GM12878 (cell line): ENCODE results near the gene APOBEC3H. TPM values are rescaled to one million over a fixed set of nuclear protein-coding genes. Genes with fewer than 3 reads are reported as not detected.
A peak's percentile ranks its signal among the peaks of the same experiment; 100 is the strongest.
"Not testable (repeated sequence)": the region's sequence is repeated elsewhere in the genome, so short reads cannot be mapped to it uniquely, and the experiment has no call there.

Experiments
- ATAC-seq: fragments of 200-7000 bp; cut with Tn5 transposase; 3 replicates; pipeline ENCODE4 v1.9.1; 2020; ENCODE audit warnings: mild to moderate bottlenecking, moderate library complexity
- BruUV-seq: library from RNA; stranded (reverse); fragments of 400-500 nt; replicated peaks from 2 replicates; lab custom pipeline; 2021; lab: Mats Ljungman, UMichigan
- CTCF ChIA-PET: fragments of 300-600 bp; sonication (Branson Sonifier 250); formaldehyde crosslinking; extraction: SDS; loops from one replicate; lab custom pipeline; 2021; ENCODE audit warnings: inconsistent platforms; lab: Yijun Ruan, JAX
- POLR2A ChIA-PET: fragments of 350-600 bp; formaldehyde crosslinking; extraction: SDS; loops from one replicate; lab custom pipeline; 2021; ENCODE audit warnings: inconsistent platforms; lab: Charles Lee
- RAD21 ChIA-PET: fragments of 300-600 bp; sonication (Branson Sonifier 250); formaldehyde crosslinking; loops from one replicate; lab custom pipeline; 2023; ENCODE audit warnings: antibody characterized with exemption; ENCODE audit not compliant: unreplicated experiment; lab: Charles Lee
- SMC1A ChIA-PET: fragments of 300-600 bp; sonication (Branson Sonifier 250); formaldehyde crosslinking; loops from one replicate; lab custom pipeline; 2023; ENCODE audit not compliant: unreplicated experiment, uncharacterized antibody; lab: Charles Lee
- DNase-seq: peaks from one replicate; pipeline ENCODE4 v3.0.0-alpha.2; 2011; ENCODE audit warnings: low read depth, low spot score
- FAIRE-seq: peaks from 3 replicates; lab custom pipeline; 2011; peaks lifted over from hg19 to GRCh38; lab: Jason Lieb, UNC
- H2AFZ ChIP-seq: 2 replicates; pipeline ENCODE4 v1.6.0; 2011; ENCODE audit warnings: low read depth, low read length, control low read depth; ENCODE audit not compliant: control insufficient read depth
- H3K27ac ChIP-seq: 2 replicates; pipeline ENCODE4 v1.5.1; 2011; ENCODE audit warnings: control low read depth; ENCODE audit not compliant: control insufficient read depth, insufficient read depth
- H3K27me3 ChIP-seq, 2 experiments: replicated peaks in 1 of 2; 2 replicates each; pipeline versions ENCODE4 v1.6.0 to v1.6.1; 2011; ENCODE audit warnings: low read length in 1 of 2; ENCODE audit not compliant: control insufficient read depth in 2 of 2, insufficient read depth in 2 of 2
- H3K36me3 ChIP-seq, 2 experiments: 2 replicates each; pipeline ENCODE4 v1.5.1; 2011; ENCODE audit warnings: low read length in 1 of 2; ENCODE audit not compliant: control insufficient read depth in 2 of 2, insufficient read depth in 2 of 2
- H3K4me1 ChIP-seq: 2 replicates; pipeline ENCODE4 v1.6.1; 2011; ENCODE audit warnings: mild to moderate bottlenecking, low read length, moderate library complexity, mixed read lengths; ENCODE audit not compliant: control insufficient read depth, insufficient read depth
- H3K4me2 ChIP-seq: 2 replicates; pipeline ENCODE4 v1.6.0; 2011; ENCODE audit warnings: control low read depth; ENCODE audit not compliant: control insufficient read depth, insufficient read depth
- H3K4me3 ChIP-seq: fragments of 200-600 bp; sonication (generic); 2 replicates; pipeline ENCODE4 v1.5.1; 2016
- H3K79me2 ChIP-seq: 2 replicates; pipeline ENCODE4 v1.6.0; 2011; ENCODE audit warnings: low read length; ENCODE audit not compliant: control insufficient read depth, insufficient read depth
- H3K9ac ChIP-seq: 2 replicates; pipeline ENCODE4 v1.8.0; 2011; ENCODE audit warnings: low read length, control low read depth, mixed read lengths; ENCODE audit not compliant: control insufficient read depth, insufficient read depth
- H3K9me3 ChIP-seq: replicated peaks from 3 replicates; pipeline ENCODE4 v1.5.1; 2011; ENCODE audit warnings: mild to moderate bottlenecking, low read length; ENCODE audit not compliant: control insufficient read depth, insufficient read depth
- H4K20me1 ChIP-seq: 2 replicates; pipeline ENCODE4 v1.6.0; 2011; ENCODE audit not compliant: control insufficient read depth, insufficient read depth
- IKZF2 ChIP-seq, 2 experiments: fragments of 450-650 bp; IDR thresholded peaks; 2 replicates each; pipeline ENCODE4 v1.6.1; 2017; ENCODE audit warnings: mild to moderate bottlenecking in 2 of 2, moderate library complexity in 2 of 2
- MEF2B ChIP-seq: fragments of 450-650 bp; IDR thresholded peaks from 2 replicates; pipeline ENCODE4 v1.6.1; 2018; ENCODE audit warnings: mild to moderate bottlenecking, moderate library complexity; ENCODE audit not compliant: partially characterized antibody, poor library complexity, severe bottlenecking
- POLR2A ChIP-seq: IDR thresholded peaks from 2 replicates; pipeline ENCODE4 v1.6.1; 2011; ENCODE audit warnings: low read depth, mild to moderate bottlenecking, low read length
- POU2F2 ChIP-seq: IDR thresholded peaks from 3 replicates; pipeline ENCODE4 v1.6.1; 2011; ENCODE audit warnings: low read depth, mild to moderate bottlenecking, low read length, borderline replicate concordance
- WGBS: methylation state at CpG from one replicate; pipeline ENCODE4 v1.1.6; 2016; ENCODE audit warnings: low lambda C conversion rate; ENCODE audit not compliant: insufficient replicate concordance, insufficient coverage; ENCODE audit errors: missing lambda C conversion rate; 5-methylcytosine and 5-hydroxymethylcytosine counted together
- in situ Hi-C: fragments of 300-500 bp; cut with MboI; formaldehyde crosslinking; loops from 9 replicates; pipeline ENCODE4 v1.14.3; 2018; ENCODE audit warnings: mixed read lengths
- intact Hi-C: fragments of 100-400 bp; cut with micrococcal nuclease; formaldehyde crosslinking; loops from one replicate; pipeline ENCODE4 v1.14.2; 2022; ENCODE audit not compliant: unreplicated experiment
- polyA plus RNA-seq, 11 experiments: library from polyadenylated mRNA; depleted of rRNA in 4 of 11; unstranded in 6 of 11; stranded (reverse) in 5 of 11; fragments of >200 nt; fragmentation: Nextera tagmentation in 4 of 11; fragmentation: Illumina TruSeq in 1 of 11; extraction: Ambion mirVana in 4 of 11; extraction: Trizol in 1 of 11; gene quantifications; 1 replicate in 1 of 11; 2 replicates in 10 of 11; pipeline versions ENCODE4 v1.2.1 to v1.2.3, GENCODE V29; 2011 to 2016; ENCODE audit warnings: inconsistent platforms in 2 of 11, missing spikeins in 2 of 11, low read depth in 1 of 11
- total RNA-seq, 4 experiments: library from RNA; depleted of rRNA in 3 of 4; stranded (reverse); fragments of >200 nt in 3 of 4; fragmentation: Illumina TruSeq in 1 of 4; extraction: Trizol in 1 of 4; gene quantifications; 2 replicates each; pipeline versions ENCODE4 v1.2.1 to v1.2.3, GENCODE V29; 2013 to 2021
- TF ChIP-seq, protein P1 (sequence below): fragments of 450-650 bp; IDR thresholded peaks from 2 replicates; pipeline ENCODE4 v1.6.1; 2016; ENCODE audit warnings: mild to moderate bottlenecking

The APOBEC3H gene
- total and polyA plus RNA-seq, 10 of the 15 experiments (the other 5 are each of a cell fraction or from before 2014, with no cell fraction given), result 7.5 to 23.0 (median 14.8) TPM

DNA sequence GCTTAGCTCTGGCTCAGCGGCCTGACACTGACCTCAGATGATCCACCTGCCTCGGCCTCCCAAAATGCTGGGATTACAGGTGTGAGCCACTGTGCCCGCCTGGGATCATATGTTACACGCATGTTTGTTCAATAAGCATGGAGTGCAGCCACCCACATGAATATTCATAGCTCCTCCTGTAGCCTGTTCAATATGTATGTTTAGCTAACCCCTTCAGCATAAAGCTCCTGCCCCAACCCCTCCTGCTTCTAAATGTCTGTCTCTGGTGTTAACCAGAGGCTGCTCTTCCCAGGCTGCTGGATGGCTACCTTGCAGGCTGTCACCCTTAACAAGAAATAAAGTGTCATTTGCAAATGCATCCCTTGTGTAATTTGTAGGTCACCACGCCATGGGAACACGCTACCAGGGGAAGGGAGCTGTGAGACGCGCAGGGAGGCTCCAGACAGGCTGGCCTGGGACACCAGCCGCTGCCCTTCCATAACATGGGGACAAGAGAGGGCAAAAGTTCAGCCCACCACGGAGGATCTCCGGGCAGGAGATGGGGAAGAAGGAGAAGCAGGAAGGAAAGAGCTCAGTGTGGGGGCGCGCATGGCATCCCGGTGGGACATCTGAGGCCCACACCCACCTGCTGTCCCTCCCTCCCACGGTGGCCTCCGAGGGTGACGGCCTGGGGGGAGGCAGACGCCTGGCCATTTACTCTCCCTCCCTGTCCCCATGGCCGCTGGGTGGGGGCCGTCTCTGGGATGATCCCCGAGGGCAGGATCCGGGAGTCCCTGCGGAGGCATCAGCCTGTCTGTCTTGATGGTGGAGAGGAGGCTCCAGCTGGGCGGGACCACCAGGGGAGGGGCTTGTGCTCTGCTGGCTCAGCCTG is 20.7 kb upstream of the APOBEC3H start:
- Histone ChIP-seq H3K4me2 (peak overlapping the region; percentile 60), H3K27ac (peak overlapping the region; percentile 44), H3K79me2 (peaks cover 34% of the 10 kb centered on the region)
- in situ Hi-C loops, BruUV-seq, H4K20me1 ChIP-seq, H2AFZ ChIP-seq: not testable (repeated sequence)
- SMC1A ChIA-PET, result interaction anchor here (1.0 to 5.3 kb wide), 4 partner anchors 10 to 39 kb away, joined by 3 to 44 read pairs (median 3); partner anchors contain the start of gene APOBEC3H
- TF ChIP-seq, protein P1, sequence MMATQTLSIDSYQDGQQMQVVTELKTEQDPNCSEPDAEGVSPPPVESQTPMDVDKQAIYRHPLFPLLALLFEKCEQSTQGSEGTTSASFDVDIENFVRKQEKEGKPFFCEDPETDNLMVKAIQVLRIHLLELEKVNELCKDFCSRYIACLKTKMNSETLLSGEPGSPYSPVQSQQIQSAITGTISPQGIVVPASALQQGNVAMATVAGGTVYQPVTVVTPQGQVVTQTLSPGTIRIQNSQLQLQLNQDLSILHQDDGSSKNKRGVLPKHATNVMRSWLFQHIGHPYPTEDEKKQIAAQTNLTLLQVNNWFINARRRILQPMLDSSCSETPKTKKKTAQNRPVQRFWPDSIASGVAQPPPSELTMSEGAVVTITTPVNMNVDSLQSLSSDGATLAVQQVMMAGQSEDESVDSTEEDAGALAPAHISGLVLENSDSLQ, result peak; percentile 52; the same call in 1 of the 2 replicates
- TF ChIP-seq POLR2A (peak; percentile 53; the same call in 1 of the 2 replicates), MEF2B (peak; percentile 9), POU2F2 (peak; percentile 53; the same call in 1 of the 3 replicates), IKZF2 (IDR thresholded peaks at IDR 0.05) (peak in 1 of 2 experiments; percentile 2; a peak in 1 of 4 replicates)
- TF ChIP-seq, all 136 proteins: peak for 5; not testable (repeated sequence) for 131
- H3K9me3 ChIP-seq, DNase-seq, H3K36me3 ChIP-seq, H3K27me3 ChIP-seq, FAIRE-seq, intact Hi-C loops, H3K9ac ChIP-seq, ATAC-seq: not testable (repeated sequence)
- POLR2A ChIA-PET, result interaction anchor here (3.9 kb wide), 1 partner anchor 22 kb away, joined by 22 read pairs; the partner anchor contains the start of gene APOBEC3H
- RAD21 ChIA-PET, result interaction anchor here (3.1 to 7.0 kb wide), 2 partner anchors 9 to 22 kb away, joined by 9 to 57 read pairs; partner anchors contain the start of gene APOBEC3H
- peaks cover 49% of the 10 kb centered on the region for H3K4me1 ChIP-seq
- CTCF ChIA-PET, result interaction anchor here (1.1 to 1.2 kb wide), 2 partner anchors 9 to 23 kb away, joined by 3 read pairs; no protein-coding TSS in a partner anchor
- H3K4me3 ChIP-seq, result peak overlapping the region; percentile 50
- 33% methylated on average over 20 of the region's 24 CpGs for WGBS
